GM11168 (cell line): ENCODE data around the gene PCP2.
"Not testable (repeated sequence)": the region's sequence is repeated elsewhere in the genome, so short reads cannot be mapped to it uniquely, and the experiment has no call there.

Experiments
- in situ Hi-C: fragments of 300-500 bp; cut with MboI; formaldehyde crosslinking; loops from one replicate; pipeline ENCODE4 v1.12.0; 2022; ENCODE audit warnings: low sequenced_read_pairs; ENCODE audit not compliant: unreplicated experiment

PCP2 gene

GRCh38 chr19:7662657-7663056 lies 29.1 kb upstream of the PCP2 start:
- in situ Hi-C loops: no loop called here

- in situ Hi-C loops: no loop called here
Observed at GRCh38 chr19:7661744-7662538, 28.4 kb upstream of the PCP2 start.

- in situ Hi-C loops: no loop called here
Observed at GRCh38 chr19:7658219-7658686, 24.7 kb upstream of the PCP2 start.

- in situ Hi-C loops: no loop called here
Observed at GRCh38 chr19:7657131-7657751, 23.7 kb upstream of the PCP2 start.

GRCh38 chr19:7655581-7655980 lies 22.1 kb upstream of the PCP2 start:
- in situ Hi-C loops: no loop called here

- in situ Hi-C loops: no loop called here
Observed at GRCh38 chr19:7654401-7654800, 20.9 kb upstream of the PCP2 start.

- in situ Hi-C loops: no loop called here
Observed at GRCh38 chr19:7652061-7652641, 18.6 kb upstream of the PCP2 start.

- in situ Hi-C loops: no loop called here
Observed at GRCh38 chr19:7650148-7650547, 16.6 kb upstream of the PCP2 start.

- in situ Hi-C loops: no loop called here
Observed at GRCh38 chr19:7648265-7649014, 14.9 kb upstream of the PCP2 start.

GRCh38 chr19:7647156-7647555 lies 13.6 kb upstream of the PCP2 start:
- in situ Hi-C loops: no loop called here

- in situ Hi-C loops: no loop called here
Observed at GRCh38 chr19:7646426-7646700, 12.8 kb upstream of the PCP2 start.

GRCh38 chr19:7645656-7646425 lies 12.3 kb upstream of the PCP2 start:
- in situ Hi-C loops: no loop called here

- in situ Hi-C loops: no loop called here
Observed at GRCh38 chr19:7645163-7645562, 11.6 kb upstream of the PCP2 start.

- in situ Hi-C loops: no loop called here
Observed at GRCh38 chr19:7644550-7644877, 11.0 kb upstream of the PCP2 start.

GRCh38 chr19:7643629-7644549 lies 10.4 kb upstream of the PCP2 start:
- in situ Hi-C loops: not testable (repeated sequence)

- in situ Hi-C loops: no loop called here
Observed at GRCh38 chr19:7643031-7643415, 9.5 kb upstream of the PCP2 start.

GRCh38 chr19:7642295-7643030 lies 8.9 kb upstream of the PCP2 start:
- in situ Hi-C loops: no loop called here

- in situ Hi-C loops: no loop called here
Observed at GRCh38 chr19:7641290-7642276, 8.1 kb upstream of the PCP2 start.
